ENCODE measurements around the gene IRF2BPL. TPM values are rescaled to one million over a fixed set of nuclear protein-coding genes. Genes with fewer than 3 reads are reported as not detected.
A peak's percentile ranks its signal among the peaks of the same experiment; 100 is the strongest.

IRF2BPL gene
- total and polyA plus RNA-seq, 9 of the 15 experiments (the other 6 are each of a cell fraction or from before 2014, with no cell fraction given) = 0.52 to 21.6 (median 2.5) TPM

DNA sequence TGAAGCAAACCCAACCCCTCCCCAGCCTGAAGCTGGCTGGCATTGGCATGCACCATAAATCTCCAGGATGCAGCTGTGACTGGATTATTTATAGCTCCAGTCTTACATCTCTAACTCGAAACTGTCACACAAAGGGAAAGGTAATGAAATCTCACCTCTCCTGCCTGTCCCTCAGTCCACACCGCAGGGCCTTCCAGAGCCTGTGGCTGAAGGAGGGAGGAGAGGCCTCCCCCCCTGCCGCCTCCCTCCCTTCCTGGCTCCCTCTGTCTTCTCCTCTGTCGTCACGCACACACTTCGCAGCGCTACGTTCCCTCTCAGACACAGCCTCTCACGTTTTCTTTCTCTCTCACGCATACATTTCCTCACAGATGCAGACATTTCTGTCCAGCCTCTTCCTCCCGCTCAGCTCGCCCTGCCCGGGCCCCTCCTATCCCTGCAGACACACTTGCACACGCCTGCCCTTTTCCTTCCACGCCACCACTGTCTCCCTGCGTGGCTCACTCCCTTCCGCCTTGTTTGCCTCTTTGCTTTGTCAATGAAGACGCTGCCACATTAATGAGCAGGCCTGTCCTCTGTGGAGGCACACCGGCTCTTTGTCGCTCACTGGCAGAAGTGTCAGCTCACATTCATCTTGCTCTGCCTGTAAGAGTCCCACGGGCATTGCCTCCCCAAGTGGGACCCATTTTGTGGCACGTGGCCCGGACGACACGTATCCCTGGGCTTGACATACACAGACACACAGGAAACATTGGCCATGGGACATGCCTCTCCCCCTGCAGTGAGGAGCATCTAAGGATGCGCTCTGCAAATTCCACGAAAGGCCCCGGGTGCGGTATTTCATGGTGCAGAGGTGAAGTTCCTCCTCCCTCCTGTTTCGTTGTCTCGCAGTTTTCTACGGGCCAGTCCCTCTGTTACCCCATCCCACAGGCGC, 27.9 kb downstream of the IRF2BPL start (continued):
- TF ChIP-seq, protein P1, sequence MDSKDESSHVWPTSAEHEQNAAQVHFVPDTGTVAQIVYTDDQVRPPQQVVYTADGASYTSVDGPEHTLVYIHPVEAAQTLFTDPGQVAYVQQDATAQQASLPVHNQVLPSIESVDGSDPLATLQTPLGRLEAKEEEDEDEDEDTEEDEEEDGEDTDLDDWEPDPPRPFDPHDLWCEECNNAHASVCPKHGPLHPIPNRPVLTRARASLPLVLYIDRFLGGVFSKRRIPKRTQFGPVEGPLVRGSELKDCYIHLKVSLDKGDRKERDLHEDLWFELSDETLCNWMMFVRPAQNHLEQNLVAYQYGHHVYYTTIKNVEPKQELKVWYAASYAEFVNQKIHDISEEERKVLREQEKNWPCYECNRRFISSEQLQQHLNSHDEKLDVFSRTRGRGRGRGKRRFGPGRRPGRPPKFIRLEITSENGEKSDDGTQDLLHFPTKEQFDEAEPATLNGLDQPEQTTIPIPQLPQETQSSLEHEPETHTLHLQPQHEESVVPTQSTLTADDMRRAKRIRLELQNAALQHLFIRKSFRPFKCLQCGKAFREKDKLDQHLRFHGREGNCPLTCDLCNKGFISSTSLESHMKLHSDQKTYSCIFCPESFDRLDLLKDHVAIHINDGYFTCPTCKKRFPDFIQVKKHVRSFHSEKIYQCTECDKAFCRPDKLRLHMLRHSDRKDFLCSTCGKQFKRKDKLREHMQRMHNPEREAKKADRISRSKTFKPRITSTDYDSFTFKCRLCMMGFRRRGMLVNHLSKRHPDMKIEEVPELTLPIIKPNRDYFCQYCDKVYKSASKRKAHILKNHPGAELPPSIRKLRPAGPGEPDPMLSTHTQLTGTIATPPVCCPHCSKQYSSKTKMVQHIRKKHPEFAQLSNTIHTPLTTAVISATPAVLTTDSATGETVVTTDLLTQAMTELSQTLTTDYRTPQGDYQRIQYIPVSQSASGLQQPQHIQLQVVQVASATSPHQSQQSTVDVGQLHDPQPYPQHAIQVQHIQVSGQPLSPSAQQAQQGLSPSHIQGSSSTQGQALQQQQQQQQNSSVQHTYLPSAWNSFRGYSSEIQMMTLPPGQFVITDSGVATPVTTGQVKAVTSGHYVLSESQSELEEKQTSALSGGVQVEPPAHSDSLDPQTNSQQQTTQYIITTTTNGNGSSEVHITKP (IDR thresholded peaks at IDR 0.05; ENCODE audit: partially characterized antibody) = peak; percentile 39
- TF ChIP-seq BHLHE40 (IDR thresholded peaks at IDR 0.05; ENCODE audit: low read length) (0 out of 2 replicates have a peak, but pooled peaks have one; percentile 22), UBTF (IDR thresholded peaks at IDR 0.05; ENCODE audit: borderline replicate concordance in 1 of 2, low read depth in 2 of 2, low read length in 2 of 2) (no peak), MCM7 (IDR thresholded peaks at IDR 0.05) (no peak), SMAD2 (IDR thresholded peaks at IDR 0.05; ENCODE audit: low read depth, low read length) (no peak), BRD4 (IDR thresholded peaks at IDR 0.05) (no peak)
- TF ChIP-seq, protein P2, sequence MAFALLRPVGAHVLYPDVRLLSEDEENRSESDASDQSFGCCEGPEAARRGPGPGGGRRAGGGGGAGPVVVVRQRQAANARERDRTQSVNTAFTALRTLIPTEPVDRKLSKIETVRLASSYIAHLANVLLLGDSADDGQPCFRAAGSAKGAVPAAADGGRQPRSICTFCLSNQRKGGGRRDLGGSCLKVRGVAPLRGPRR (CRISPR knock-in tag; IDR thresholded peaks at IDR 0.05) = no peak
- TF ChIP-seq, protein P3, sequence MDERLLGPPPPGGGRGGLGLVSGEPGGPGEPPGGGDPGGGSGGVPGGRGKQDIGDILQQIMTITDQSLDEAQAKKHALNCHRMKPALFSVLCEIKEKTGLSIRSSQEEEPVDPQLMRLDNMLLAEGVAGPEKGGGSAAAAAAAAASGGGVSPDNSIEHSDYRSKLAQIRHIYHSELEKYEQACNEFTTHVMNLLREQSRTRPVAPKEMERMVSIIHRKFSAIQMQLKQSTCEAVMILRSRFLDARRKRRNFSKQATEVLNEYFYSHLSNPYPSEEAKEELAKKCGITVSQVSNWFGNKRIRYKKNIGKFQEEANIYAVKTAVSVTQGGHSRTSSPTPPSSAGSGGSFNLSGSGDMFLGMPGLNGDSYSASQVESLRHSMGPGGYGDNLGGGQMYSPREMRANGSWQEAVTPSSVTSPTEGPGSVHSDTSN (CRISPR knock-in tag; IDR thresholded peaks at IDR 0.05; ENCODE audit: low read depth) = no peak
- TF ChIP-seq, protein P3 (tag; conservative IDR thresholded peaks at IDR 0.05; ENCODE audit: low read depth) = peak; percentile 50; the same call in 1 of the 2 replicates
- TF ChIP-seq, protein P4, sequence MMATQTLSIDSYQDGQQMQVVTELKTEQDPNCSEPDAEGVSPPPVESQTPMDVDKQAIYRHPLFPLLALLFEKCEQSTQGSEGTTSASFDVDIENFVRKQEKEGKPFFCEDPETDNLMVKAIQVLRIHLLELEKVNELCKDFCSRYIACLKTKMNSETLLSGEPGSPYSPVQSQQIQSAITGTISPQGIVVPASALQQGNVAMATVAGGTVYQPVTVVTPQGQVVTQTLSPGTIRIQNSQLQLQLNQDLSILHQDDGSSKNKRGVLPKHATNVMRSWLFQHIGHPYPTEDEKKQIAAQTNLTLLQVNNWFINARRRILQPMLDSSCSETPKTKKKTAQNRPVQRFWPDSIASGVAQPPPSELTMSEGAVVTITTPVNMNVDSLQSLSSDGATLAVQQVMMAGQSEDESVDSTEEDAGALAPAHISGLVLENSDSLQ (IDR thresholded peaks at IDR 0.05) = 0 out of 2 replicates have a peak, but pooled peaks have one; percentile 14

Data from K562 (cell line).